K562 (cell line): Measurements from ENCODE around the gene MAMDC2. TPM values are rescaled to one million over a fixed set of nuclear protein-coding genes. Genes with fewer than 3 reads are reported as not detected.

Source experiments
- ARNT ChIP-seq, 2 experiments: fragments of 450-650 bp; IDR thresholded peaks; 2 replicates each; pipeline ENCODE4 v1.6.1; 2016; ENCODE audit warnings: mild to moderate bottlenecking in 1 of 2
- BRD9 ChIP-seq: fragments of 450-650 bp; IDR thresholded peaks from 2 replicates; pipeline ENCODE4 v1.6.1; 2018; ENCODE audit warnings: low read depth; ENCODE audit not compliant: partially characterized antibody
- ELF1 ChIP-seq: fragments of 200-800 bp; sonication (Bioruptor generic); IDR thresholded peaks from 2 replicates; pipeline ENCODE4 v1.6.1; 2016; ENCODE audit warnings: missing genetic modification characterization, missing compliant biosample characterization
- HOXB6 ChIP-seq: fragments of 250-450 bp; sonication (Bioruptor Pico); IDR thresholded peaks from 2 replicates; pipeline ENCODE4 v1.5.1; 2022; ENCODE audit warnings: mild to moderate bottlenecking, borderline replicate concordance
- LEF1 ChIP-seq: fragments of 450-650 bp; IDR thresholded peaks from 2 replicates; pipeline ENCODE4 v1.6.1; 2016; ENCODE audit warnings: mild to moderate bottlenecking
- NCOR1 ChIP-seq: fragments of 450-650 bp; IDR thresholded peaks from 2 replicates; pipeline ENCODE4 v1.6.1; 2016; ENCODE audit warnings: mild to moderate bottlenecking, moderate library complexity
- PYGO2 ChIP-seq: fragments of 450-650 bp; IDR thresholded peaks from 2 replicates; pipeline ENCODE4 v1.6.1; 2016; ENCODE audit warnings: mild to moderate bottlenecking, missing genetic modification characterization, moderate library complexity, missing compliant biosample characterization
- RBFOX2 ChIP-seq: fragments of 200-400 bp; formaldehyde crosslinking; IDR thresholded peaks from 2 replicates; pipeline ENCODE4 v1.6.1; 2017; ENCODE audit warnings: low read depth, mild to moderate bottlenecking, low read length, moderate library complexity
- RFX5 ChIP-seq: IDR thresholded peaks from 2 replicates; pipeline ENCODE4 v1.6.1; 2011; ENCODE audit warnings: low read depth, mild to moderate bottlenecking, improper control_type of control experiment, low read length
- TAL1 ChIP-seq: fragments of 450-650 bp; IDR thresholded peaks from 2 replicates; pipeline ENCODE4 v1.6.1; 2016; ENCODE audit warnings: mild to moderate bottlenecking
- TCF7L2 ChIP-seq: fragments of 150-350 bp; IDR thresholded peaks from 2 replicates; pipeline ENCODE4 v1.6.1; 2016; ENCODE audit warnings: low read depth, mild to moderate bottlenecking, low read length, moderate library complexity
- ZKSCAN3 ChIP-seq: fragments of 250-450 bp; sonication (Bioruptor Pico); IDR thresholded peaks from 2 replicates; pipeline ENCODE4 v1.4.0; 2020
- ZNF76 ChIP-seq: fragments of 250-450 bp; sonication (Bioruptor Pico); IDR thresholded peaks from 2 replicates; pipeline ENCODE4 v1.4.0; 2020; ENCODE audit warnings: mild to moderate bottlenecking, moderate library complexity, borderline replicate concordance
- polyA plus RNA-seq, 8 experiments: library from polyadenylated mRNA; depleted of rRNA in 4 of 8; stranded (reverse) in 5 of 8; unstranded in 3 of 8; fragments of >200 nt; fragmentation: Nextera tagmentation in 2 of 8; fragmentation: Illumina TruSeq in 1 of 8; extraction: Ambion mirVana in 2 of 8; extraction: Trizol in 1 of 8; gene quantifications; 2 replicates each; pipeline versions ENCODE4 v1.2.1 to v1.2.3, GENCODE V29; 2011 to 2014; ENCODE audit warnings: inconsistent platforms in 1 of 8, missing spikeins in 1 of 8
- total RNA-seq, 7 experiments: library from RNA; depleted of rRNA in 6 of 7; stranded (reverse); fragments of >200 nt in 6 of 7; fragmentation: Illumina TruSeq in 2 of 7; extraction: Trizol in 2 of 7; gene quantifications; 2 replicates each; pipeline versions ENCODE4 v1.2.1 to v1.2.3, GENCODE V29; 2011 to 2021; ENCODE audit warnings: low replicate concordance in 1 of 7
- TF ChIP-seq, protein P1 (sequence below), 2 experiments: fragments of 250-450 bp in 1 of 2; fragments of 450-650 bp in 1 of 2; sonication (Bioruptor Pico) in 1 of 2; IDR thresholded peaks; 2 replicates each; pipeline versions ENCODE4 v1.6.1 to v1.8.0; 2016 to 2021; ENCODE audit warnings: mild to moderate bottlenecking in 2 of 2, moderate library complexity in 2 of 2, missing compliant biosample characterization in 1 of 2, missing genetic modification characterization in 1 of 2
- TF ChIP-seq, protein P2 (sequence below): sonication (generic); formaldehyde crosslinking; IDR thresholded peaks from 2 replicates; pipeline ENCODE4 v1.8.1; 2023; ENCODE audit warnings: mild to moderate bottlenecking, missing genetic modification reagents, moderate library complexity
- TF ChIP-seq, protein P3 (sequence below): fragments of 250-450 bp; sonication (Bioruptor Pico); IDR thresholded peaks from 2 replicates; pipeline ENCODE4 v1.8.0; 2021; ENCODE audit warnings: moderate library complexity, mild to moderate bottlenecking, inconsistent platforms
- TF ChIP-seq, protein P4 (sequence below): fragments of 250-450 bp; sonication (Bioruptor Pico); IDR thresholded peaks from 2 replicates; pipeline ENCODE4 v1.4.0; 2020; ENCODE audit warnings: mild to moderate bottlenecking, moderate library complexity, borderline replicate concordance
- TF ChIP-seq, protein P5 (sequence below): fragments of 250-450 bp; sonication (Bioruptor Pico); IDR thresholded peaks from 2 replicates; pipeline ENCODE4 v1.8.0; 2022; ENCODE audit warnings: inconsistent platforms, mild to moderate bottlenecking, moderate library complexity, borderline replicate concordance
- TF ChIP-seq, protein P6 (sequence below): IDR thresholded peaks from 3 replicates; pipeline ENCODE4 v1.6.1; 2011; ENCODE audit warnings: borderline replicate concordance, mild to moderate bottlenecking; ENCODE audit not compliant: insufficient read length, insufficient read depth
- TF ChIP-seq, protein P7 (sequence below): fragments of 450-650 bp; IDR thresholded peaks from 2 replicates; pipeline ENCODE4 v1.6.1; 2016; ENCODE audit warnings: borderline replicate concordance

The MAMDC2 gene
- total and polyA plus RNA-seq, 9 of the 15 experiments (the other 6 are each of a cell fraction or from before 2014, with no cell fraction given), result 0.01 to 0.03 TPM; not detected in 7

DNA sequence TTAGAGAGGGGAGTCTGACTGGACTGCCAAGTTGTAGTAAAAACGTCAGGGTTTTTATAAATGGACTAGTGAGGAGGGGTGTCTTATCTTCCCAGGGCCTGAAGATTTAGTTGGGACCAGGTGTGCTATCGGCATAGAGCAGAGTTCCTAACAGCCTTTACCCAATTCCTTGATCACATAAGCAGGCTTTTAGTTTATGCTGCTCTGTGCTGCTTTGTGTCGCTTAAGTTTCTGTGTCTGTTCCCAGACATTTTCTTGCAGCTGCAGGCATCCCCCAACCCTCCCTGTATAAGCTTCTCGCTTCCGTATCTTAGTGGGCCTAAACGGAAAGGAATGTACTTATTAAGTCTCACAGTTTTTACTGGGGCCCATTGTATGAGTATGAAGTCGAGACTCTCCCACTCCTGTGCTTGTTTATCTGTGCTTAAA, 212.5 kb downstream of the MAMDC2 start (continued):
- TF ChIP-seq, protein P1, sequence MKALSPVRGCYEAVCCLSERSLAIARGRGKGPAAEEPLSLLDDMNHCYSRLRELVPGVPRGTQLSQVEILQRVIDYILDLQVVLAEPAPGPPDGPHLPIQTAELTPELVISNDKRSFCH (CRISPR knock-in tag; IDR thresholded peaks at IDR 0.05), result no peak
- TF ChIP-seq, protein P1 (tag; IDR thresholded peaks at IDR 0.05), result no peak
- TF ChIP-seq ZKSCAN3 (no peak), HOXB6 (CRISPR knock-in tag) (no peak), LEF1 (no peak), TAL1 (peak; percentile 87), PYGO2 (tag) (no peak), ELF1 (tag) (no peak), RBFOX2 (no peak), NCOR1 (peak; percentile 83), ZNF76 (no peak), TCF7L2 (no peak), ARNT (IDR thresholded peaks at IDR 0.05) (no peak), RFX5 (no peak), BRD9 (peak; percentile 78)
- TF ChIP-seq, protein P2, sequence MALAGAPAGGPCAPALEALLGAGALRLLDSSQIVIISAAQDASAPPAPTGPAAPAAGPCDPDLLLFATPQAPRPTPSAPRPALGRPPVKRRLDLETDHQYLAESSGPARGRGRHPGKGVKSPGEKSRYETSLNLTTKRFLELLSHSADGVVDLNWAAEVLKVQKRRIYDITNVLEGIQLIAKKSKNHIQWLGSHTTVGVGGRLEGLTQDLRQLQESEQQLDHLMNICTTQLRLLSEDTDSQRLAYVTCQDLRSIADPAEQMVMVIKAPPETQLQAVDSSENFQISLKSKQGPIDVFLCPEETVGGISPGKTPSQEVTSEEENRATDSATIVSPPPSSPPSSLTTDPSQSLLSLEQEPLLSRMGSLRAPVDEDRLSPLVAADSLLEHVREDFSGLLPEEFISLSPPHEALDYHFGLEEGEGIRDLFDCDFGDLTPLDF (CRISPR knock-in tag), result no peak
- TF ChIP-seq, protein P3, sequence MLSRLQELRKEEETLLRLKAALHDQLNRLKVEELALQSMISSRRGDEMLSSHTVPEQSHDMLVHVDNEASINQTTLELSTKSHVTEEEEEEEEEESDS (CRISPR knock-in tag), result no peak
- TF ChIP-seq, protein P4, sequence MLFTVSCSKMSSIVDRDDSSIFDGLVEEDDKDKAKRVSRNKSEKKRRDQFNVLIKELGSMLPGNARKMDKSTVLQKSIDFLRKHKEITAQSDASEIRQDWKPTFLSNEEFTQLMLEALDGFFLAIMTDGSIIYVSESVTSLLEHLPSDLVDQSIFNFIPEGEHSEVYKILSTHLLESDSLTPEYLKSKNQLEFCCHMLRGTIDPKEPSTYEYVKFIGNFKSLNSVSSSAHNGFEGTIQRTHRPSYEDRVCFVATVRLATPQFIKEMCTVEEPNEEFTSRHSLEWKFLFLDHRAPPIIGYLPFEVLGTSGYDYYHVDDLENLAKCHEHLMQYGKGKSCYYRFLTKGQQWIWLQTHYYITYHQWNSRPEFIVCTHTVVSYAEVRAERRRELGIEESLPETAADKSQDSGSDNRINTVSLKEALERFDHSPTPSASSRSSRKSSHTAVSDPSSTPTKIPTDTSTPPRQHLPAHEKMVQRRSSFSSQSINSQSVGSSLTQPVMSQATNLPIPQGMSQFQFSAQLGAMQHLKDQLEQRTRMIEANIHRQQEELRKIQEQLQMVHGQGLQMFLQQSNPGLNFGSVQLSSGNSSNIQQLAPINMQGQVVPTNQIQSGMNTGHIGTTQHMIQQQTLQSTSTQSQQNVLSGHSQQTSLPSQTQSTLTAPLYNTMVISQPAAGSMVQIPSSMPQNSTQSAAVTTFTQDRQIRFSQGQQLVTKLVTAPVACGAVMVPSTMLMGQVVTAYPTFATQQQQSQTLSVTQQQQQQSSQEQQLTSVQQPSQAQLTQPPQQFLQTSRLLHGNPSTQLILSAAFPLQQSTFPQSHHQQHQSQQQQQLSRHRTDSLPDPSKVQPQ (CRISPR knock-in tag), result no peak
- TF ChIP-seq, protein P5, sequence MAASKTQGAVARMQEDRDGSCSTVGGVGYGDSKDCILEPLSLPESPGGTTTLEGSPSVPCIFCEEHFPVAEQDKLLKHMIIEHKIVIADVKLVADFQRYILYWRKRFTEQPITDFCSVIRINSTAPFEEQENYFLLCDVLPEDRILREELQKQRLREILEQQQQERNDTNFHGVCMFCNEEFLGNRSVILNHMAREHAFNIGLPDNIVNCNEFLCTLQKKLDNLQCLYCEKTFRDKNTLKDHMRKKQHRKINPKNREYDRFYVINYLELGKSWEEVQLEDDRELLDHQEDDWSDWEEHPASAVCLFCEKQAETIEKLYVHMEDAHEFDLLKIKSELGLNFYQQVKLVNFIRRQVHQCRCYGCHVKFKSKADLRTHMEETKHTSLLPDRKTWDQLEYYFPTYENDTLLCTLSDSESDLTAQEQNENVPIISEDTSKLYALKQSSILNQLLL (CRISPR knock-in tag), result no peak
- TF ChIP-seq, protein P6, sequence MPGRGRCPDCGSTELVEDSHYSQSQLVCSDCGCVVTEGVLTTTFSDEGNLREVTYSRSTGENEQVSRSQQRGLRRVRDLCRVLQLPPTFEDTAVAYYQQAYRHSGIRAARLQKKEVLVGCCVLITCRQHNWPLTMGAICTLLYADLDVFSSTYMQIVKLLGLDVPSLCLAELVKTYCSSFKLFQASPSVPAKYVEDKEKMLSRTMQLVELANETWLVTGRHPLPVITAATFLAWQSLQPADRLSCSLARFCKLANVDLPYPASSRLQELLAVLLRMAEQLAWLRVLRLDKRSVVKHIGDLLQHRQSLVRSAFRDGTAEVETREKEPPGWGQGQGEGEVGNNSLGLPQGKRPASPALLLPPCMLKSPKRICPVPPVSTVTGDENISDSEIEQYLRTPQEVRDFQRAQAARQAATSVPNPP, result no peak
- TF ChIP-seq, protein P7, sequence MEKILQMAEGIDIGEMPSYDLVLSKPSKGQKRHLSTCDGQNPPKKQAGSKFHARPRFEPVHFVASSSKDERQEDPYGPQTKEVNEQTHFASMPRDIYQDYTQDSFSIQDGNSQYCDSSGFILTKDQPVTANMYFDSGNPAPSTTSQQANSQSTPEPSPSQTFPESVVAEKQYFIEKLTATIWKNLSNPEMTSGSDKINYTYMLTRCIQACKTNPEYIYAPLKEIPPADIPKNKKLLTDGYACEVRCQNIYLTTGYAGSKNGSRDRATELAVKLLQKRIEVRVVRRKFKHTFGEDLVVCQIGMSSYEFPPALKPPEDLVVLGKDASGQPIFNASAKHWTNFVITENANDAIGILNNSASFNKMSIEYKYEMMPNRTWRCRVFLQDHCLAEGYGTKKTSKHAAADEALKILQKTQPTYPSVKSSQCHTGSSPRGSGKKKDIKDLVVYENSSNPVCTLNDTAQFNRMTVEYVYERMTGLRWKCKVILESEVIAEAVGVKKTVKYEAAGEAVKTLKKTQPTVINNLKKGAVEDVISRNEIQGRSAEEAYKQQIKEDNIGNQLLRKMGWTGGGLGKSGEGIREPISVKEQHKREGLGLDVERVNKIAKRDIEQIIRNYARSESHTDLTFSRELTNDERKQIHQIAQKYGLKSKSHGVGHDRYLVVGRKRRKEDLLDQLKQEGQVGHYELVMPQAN, result no peak
